Naive thymus-derived CD4-positive, alpha-beta T cell (primary cell): ENCODE data around the gene IFI30. TPM values are rescaled to one million over a fixed set of nuclear protein-coding genes. Genes with fewer than 3 reads are reported as not detected.

Experiments used
- ATAC-seq: fragments of 150-1000 bp; cut with Tn5 transposase; 2 replicates; pipeline ENCODE4 v1.10.0; 2021; ENCODE audit warnings: mild to moderate bottlenecking, moderate library complexity
- CTCF ChIA-PET: fragments of 350-600 bp; sonication (Branson Sonifier 250); formaldehyde crosslinking; loops from one replicate; lab custom pipeline; 2021; ENCODE audit warnings: antibody characterized with exemption; lab: Charles Lee
- POLR2A ChIA-PET: fragments of 350-600 bp; sonication (Branson Sonifier 250); formaldehyde crosslinking; loops from one replicate; lab custom pipeline; 2021; ENCODE audit warnings: antibody characterized with exemption, inconsistent platforms; lab: Charles Lee
- DNase-seq, 9 donors: peaks; one replicate each; pipeline versions ENCODE4 v3.0.0 to v3.0.0-alpha.2; 2020 to 2022; ENCODE audit warnings: mixed read lengths in 1 of 9
- H3K27ac ChIP-seq: one replicate; pipeline ENCODE4 v1.7.0; 2013; ENCODE audit warnings: mild to moderate bottlenecking, low read depth, low read length, moderate library complexity
- H3K27me3 ChIP-seq, 2 donors: one replicate each; pipeline ENCODE4 v1.7.0; 2013; ENCODE audit warnings: low read length in 2 of 2, mild to moderate bottlenecking in 2 of 2, moderate library complexity in 2 of 2; ENCODE audit not compliant: control insufficient read depth in 2 of 2, insufficient read depth in 2 of 2
- H3K36me3 ChIP-seq, 3 experiments: 1 replicate in 2 of 3; 2 replicates in 1 of 3; pipeline ENCODE4 v1.7.0; 2013; ENCODE audit warnings: low read length in 3 of 3, mild to moderate bottlenecking in 3 of 3, moderate library complexity in 1 of 3; ENCODE audit not compliant: insufficient read depth in 3 of 3, control insufficient read depth in 2 of 3
- H3K4me1 ChIP-seq, 2 donors: one replicate each; pipeline ENCODE4 v1.7.0; 2013; ENCODE audit warnings: low read length in 2 of 2, mild to moderate bottlenecking in 2 of 2, moderate library complexity in 1 of 2; ENCODE audit not compliant: control insufficient read depth in 2 of 2, insufficient read depth in 2 of 2
- H3K4me3 ChIP-seq: 2 replicates; pipeline ENCODE4 v1.7.0; 2013; ENCODE audit warnings: mild to moderate bottlenecking, low read length
- H3K9me3 ChIP-seq, 3 experiments: 1 replicate in 2 of 3; 2 replicates in 1 of 3; pipeline ENCODE4 v1.7.0; 2013; ENCODE audit warnings: low read length in 3 of 3; ENCODE audit not compliant: control insufficient read depth in 2 of 3
- H3K27ac Mint-ChIP-seq, 9 donors: one replicate each; pipeline ENCODE4 v1.8.0; 2020 to 2022; ENCODE audit warnings: mixed read lengths in 9 of 9, mild to moderate bottlenecking in 8 of 9, moderate library complexity in 5 of 9, inconsistent platforms in 2 of 9
- H3K27me3 Mint-ChIP-seq, 5 donors: one replicate each; pipeline ENCODE4 v1.8.0; 2021 to 2022; ENCODE audit warnings: mixed read lengths in 5 of 5, mild to moderate bottlenecking in 1 of 5
- H3K36me3 Mint-ChIP-seq, 5 donors: one replicate each; pipeline ENCODE4 v1.8.0; 2020 to 2022; ENCODE audit warnings: mixed read lengths in 5 of 5, mild to moderate bottlenecking in 3 of 5, inconsistent platforms in 1 of 5
- H3K4me1 Mint-ChIP-seq, 7 donors: one replicate each; pipeline ENCODE4 v1.8.0; 2020 to 2022; ENCODE audit warnings: mixed read lengths in 7 of 7, mild to moderate bottlenecking in 3 of 7, inconsistent platforms in 1 of 7
- H3K4me3 Mint-ChIP-seq, 10 donors: one replicate each; pipeline ENCODE4 v1.8.0; 2020 to 2022; ENCODE audit warnings: mild to moderate bottlenecking in 10 of 10, mixed read lengths in 10 of 10, moderate library complexity in 6 of 10, inconsistent platforms in 2 of 10
- H3K9me3 Mint-ChIP-seq, 11 donors: one replicate each; pipeline ENCODE4 v1.8.0; 2020 to 2022; ENCODE audit warnings: mixed read lengths in 11 of 11, mild to moderate bottlenecking in 4 of 11, inconsistent platforms in 1 of 11, moderate library complexity in 1 of 11
- intact Hi-C, 2 donors: fragments of 100-400 bp; cut with micrococcal nuclease; formaldehyde crosslinking; loops; one replicate each; pipeline ENCODE4 v1.15.1; 2023
- polyA plus RNA-seq, 2 donors: library from polyadenylated mRNA; unstranded; fragments of 300-500 nt; fragmentation: Illumina TruSeq; gene quantifications; one replicate each; pipeline ENCODE4 v1.2.3, GENCODE V29; 2021
- total RNA-seq, 6 experiments: library from RNA in 5 of 6; stranded (reverse) in 5 of 6; gene quantifications; 1 replicate in 5 of 6; 2 replicates in 1 of 6; pipeline ENCODE4 v1.2.3 and lab custom pipeline; 2021 to 2026

The IFI30 gene
- total RNA-seq (100 to 1,000 TPM in 2 of 5 experiments, 10 to 100 TPM in 3; 51.3 to 514 (median 59.5) TPM), polyA plus RNA-seq (1 to 10 TPM; 6.7 to 7.6 TPM), total RNA-seq (lab: John Stamatoyannopoulos, UW) (0.40 reads per million)

DNA sequence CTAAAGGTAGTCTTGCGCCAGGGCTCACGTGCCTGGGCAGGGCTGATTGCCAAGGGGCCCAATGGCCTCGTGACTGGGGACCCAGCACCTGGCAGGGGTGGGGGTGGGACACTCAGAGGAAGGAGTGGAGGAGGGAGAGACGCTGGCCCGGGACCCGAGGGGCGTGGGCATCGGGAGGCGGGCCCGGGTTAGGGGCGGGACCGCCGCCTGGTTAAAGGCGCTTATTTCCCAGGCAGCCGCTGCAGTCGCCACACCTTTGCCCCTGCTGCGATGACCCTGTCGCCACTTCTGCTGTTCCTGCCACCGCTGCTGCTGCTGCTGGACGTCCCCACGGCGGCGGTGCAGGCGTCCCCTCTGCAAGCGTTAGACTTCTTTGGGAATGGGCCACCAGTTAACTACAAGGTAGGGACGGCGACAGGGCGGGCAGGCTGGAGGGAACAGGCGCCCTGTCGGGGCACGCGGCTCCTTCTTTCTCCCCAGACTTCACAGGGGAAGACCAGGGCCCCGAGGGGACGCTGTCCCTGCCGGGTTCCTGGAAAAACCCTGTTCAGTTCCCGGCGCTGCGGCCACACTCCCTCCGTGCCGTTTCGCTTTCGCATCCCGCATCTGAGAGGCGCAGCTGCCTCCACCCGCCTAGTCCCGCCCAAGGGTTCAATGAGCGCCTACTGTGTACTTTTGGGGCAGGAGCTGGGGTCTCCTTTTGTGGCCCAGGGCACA lies at the start of gene IFI30:
Gene IFI30, plus strand, starts transcription at position 242 of the 717 bp plus-strand sequence. Its CDS starts 29 bp downstream, at position 271.
- peak within 1 kb of the TSS; percentile 67 for H3K27ac ChIP-seq
- Mint-ChIP-seq H3K4me3 (peak within 1 kb of the TSS; percentile 84 to 94 (median 90)), H3K9me3 (no peaks in the 10 kb centered on the region), H3K27ac (peak within 1 kb of the TSS; percentile 62 to 89 (median 79)), H3K4me1 (peaks cover 0 to 29% (median 10%) of the 10 kb centered on the region in 7 donors), H3K27me3 (no peaks in the 10 kb centered on the region), H3K36me3 (peaks cover 0 to 21% (median 0%) of the 10 kb centered on the region in 5 donors)
- no peaks in the 10 kb centered on the region for H3K27me3 ChIP-seq
- ChIA-PET POLR2A (interaction anchor here (0.7 to 1.6 kb wide), 4 partner anchors 19 to 149 kb away, joined by 3 to 11 read pairs (median 4); partner anchors contain the start of genes LSM4 and MPV17L2), CTCF (interaction anchor here (0.6 to 0.9 kb wide), 6 partner anchors 12 to 528 kb away, joined by 3 read pairs; no protein-coding TSS in a partner anchor)
- intact Hi-C loops = loop anchor here (1.0 to 2.0 kb wide), 4 partner anchors 12 to 173 kb away; partner anchors contain the start of gene RAB3A (in 1 of the 2)
- peak; percentile 79 for ATAC-seq
- peaks cover 5 to 13% of the 10 kb centered on the region in 2 donors for H3K4me1 ChIP-seq
- peaks cover 0 to 8% (median 0%) of the 10 kb centered on the region in 3 experiments for H3K36me3 ChIP-seq
- DNase-seq = peak in 8 of 9 donors; percentile 41 to 76 (median 52)
- no peaks in the 10 kb centered on the region for H3K9me3 ChIP-seq
- H3K4me3 ChIP-seq = peak within 1 kb of the TSS; percentile 78

DNA sequence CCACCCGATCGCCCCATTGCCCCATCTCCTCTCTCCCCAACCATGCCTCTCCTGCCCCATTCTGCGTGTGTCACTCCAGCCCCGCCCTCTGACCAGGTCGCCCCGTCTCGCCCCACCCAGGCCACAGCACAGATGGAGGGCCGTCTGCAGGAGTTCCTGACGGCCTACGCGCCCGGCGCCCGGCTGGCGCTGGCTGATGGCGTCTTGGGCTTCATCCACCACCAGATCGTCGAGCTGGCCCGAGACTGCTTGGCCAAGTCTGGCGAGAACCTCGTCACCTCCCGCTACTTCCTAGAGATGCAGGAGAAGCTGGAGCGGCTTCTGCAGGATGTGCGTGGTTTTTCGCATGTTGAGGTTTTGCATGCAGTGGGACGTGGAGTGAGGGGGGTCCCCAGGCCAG lies 49.8 kb upstream of the IFI30 start:
- Mint-ChIP-seq H3K27me3 (no peaks in the 10 kb centered on the region), H3K4me3 (no peak overlapping the region), H3K36me3 (peaks cover 4 to 24% (median 7%) of the 10 kb centered on the region in 5 donors), H3K4me1 (peaks cover 14 to 27% (median 16%) of the 10 kb centered on the region in 7 donors), H3K27ac (peak overlapping the region in 4 of 9 donors; percentile 17 to 89 (median 63)), H3K9me3 (no peaks in the 10 kb centered on the region)
- Histone ChIP-seq H3K4me1 (peaks cover 13 to 18% of the 10 kb centered on the region in 2 donors), H3K36me3 (peaks cover 10 to 64% (median 13%) of the 10 kb centered on the region in 3 experiments), H3K27ac (no peak overlapping the region), H3K27me3 (no peaks in the 10 kb centered on the region), H3K9me3 (no peaks in the 10 kb centered on the region), H3K4me3 (no peak overlapping the region)
- DNase-seq = no peak
- CTCF ChIA-PET = interaction anchor here (0.6 kb wide), 1 partner anchor 110 kb away, joined by 4 read pairs; no protein-coding TSS in a partner anchor
- ATAC-seq = no peak
- POLR2A ChIA-PET = interaction anchor here (0.6 to 0.9 kb wide), 2 partner anchors 18 to 28 kb away, joined by 3 to 4 read pairs; no protein-coding TSS in a partner anchor
- intact Hi-C loops = no loop called here

DNA sequence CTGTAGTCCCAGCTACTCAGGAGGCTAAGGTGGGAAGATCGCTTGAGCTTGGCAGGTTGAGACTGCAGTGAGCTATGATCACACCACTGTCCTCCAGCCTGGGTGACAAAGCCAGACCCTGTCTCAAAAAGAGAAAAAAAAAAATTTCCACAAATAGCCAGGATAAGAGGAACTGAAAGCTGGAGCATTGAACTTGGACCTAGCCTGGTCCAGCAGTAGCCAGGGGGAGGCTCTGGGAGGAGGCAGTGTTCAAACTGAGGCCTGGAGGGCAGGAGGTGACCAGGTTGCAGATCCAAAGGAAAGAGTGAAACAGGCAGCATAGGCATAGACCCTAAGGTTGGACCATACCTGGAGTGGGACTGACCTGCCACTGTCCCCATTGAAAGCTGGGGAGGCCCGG lies 47.5 kb upstream of the IFI30 start:
- Mint-ChIP-seq H3K4me3 (no peak overlapping the region), H3K36me3 (peaks cover 5 to 32% (median 9%) of the 10 kb centered on the region in 5 donors)

DNA sequence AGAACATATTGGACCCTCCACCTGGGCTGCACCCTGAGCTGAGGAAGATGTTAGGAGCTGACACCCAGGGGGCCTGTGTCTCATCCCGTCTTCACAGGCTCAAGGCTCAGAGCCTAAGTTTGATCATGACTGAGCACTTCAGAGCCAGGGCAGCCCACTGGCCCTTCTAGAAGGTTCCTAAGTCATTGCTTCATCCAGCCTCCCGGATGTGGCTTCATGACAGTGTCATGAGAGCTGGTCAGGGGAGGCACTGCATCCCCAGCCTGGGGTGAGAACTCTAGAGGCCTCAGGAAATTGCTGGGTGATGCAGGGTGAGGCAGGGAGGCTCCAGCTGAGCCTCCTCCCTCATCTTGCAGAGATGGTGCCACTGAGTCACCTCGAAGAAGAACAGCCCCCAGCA lies 45.6 kb upstream of the IFI30 start:
- intact Hi-C loops = no loop called here
- peak; percentile 87 for ATAC-seq
- ChIA-PET CTCF (no interaction called here), POLR2A (interaction anchor here (1.0 to 3.5 kb wide), 2 partner anchors 9 to 24 kb away, joined by 3 to 19 read pairs; no protein-coding TSS in a partner anchor)
- Histone ChIP-seq H3K27ac (no peak overlapping the region), H3K27me3 (no peaks in the 10 kb centered on the region), H3K36me3 (peaks cover 17 to 86% (median 26%) of the 10 kb centered on the region in 3 experiments), H3K4me1 (peaks cover 0 to 7% of the 10 kb centered on the region in 2 donors), H3K4me3 (no peak overlapping the region), H3K9me3 (no peaks in the 10 kb centered on the region)
- no peak for DNase-seq
- Mint-ChIP-seq H3K9me3 (no peaks in the 10 kb centered on the region), H3K27ac (peak overlapping the region in 2 of 9 donors; percentile 14 to 79), H3K36me3 (peaks cover 5 to 36% (median 14%) of the 10 kb centered on the region in 5 donors), H3K27me3 (no peaks in the 10 kb centered on the region), H3K4me1 (peaks cover 0 to 13% (median 0%) of the 10 kb centered on the region in 7 donors), H3K4me3 (no peak overlapping the region)

More for the DNA sequence above, 47.5 kb upstream of the IFI30 start:
- ATAC-seq (peak; percentile 32), DNase-seq (no peak)
- no peak overlapping the region for H3K4me3 ChIP-seq
- H3K27ac Mint-ChIP-seq = peak overlapping the region in 5 of 9 donors; percentile 13 to 79 (median 43)
- no peaks in the 10 kb centered on the region for H3K9me3 ChIP-seq
- H3K4me1 Mint-ChIP-seq = peaks cover 0 to 13% (median 4%) of the 10 kb centered on the region in 7 donors
- H3K27ac ChIP-seq = no peak overlapping the region
- ChIA-PET CTCF (interaction anchor here (0.6 kb wide), 1 partner anchor 69 kb away, joined by 3 read pairs; no protein-coding TSS in a partner anchor), POLR2A (interaction anchor here (3.5 kb wide), 1 partner anchor 7 kb away, joined by 19 read pairs; no protein-coding TSS in a partner anchor)
- no peaks in the 10 kb centered on the region for H3K9me3 Mint-ChIP-seq
- peaks cover 0 to 7% of the 10 kb centered on the region in 2 donors for H3K4me1 ChIP-seq
- H3K27me3 ChIP-seq = no peaks in the 10 kb centered on the region
- peaks cover 17 to 86% (median 26%) of the 10 kb centered on the region in 3 experiments for H3K36me3 ChIP-seq
- intact Hi-C loops = no loop called here
- H3K27me3 Mint-ChIP-seq = no peaks in the 10 kb centered on the region

DNA sequence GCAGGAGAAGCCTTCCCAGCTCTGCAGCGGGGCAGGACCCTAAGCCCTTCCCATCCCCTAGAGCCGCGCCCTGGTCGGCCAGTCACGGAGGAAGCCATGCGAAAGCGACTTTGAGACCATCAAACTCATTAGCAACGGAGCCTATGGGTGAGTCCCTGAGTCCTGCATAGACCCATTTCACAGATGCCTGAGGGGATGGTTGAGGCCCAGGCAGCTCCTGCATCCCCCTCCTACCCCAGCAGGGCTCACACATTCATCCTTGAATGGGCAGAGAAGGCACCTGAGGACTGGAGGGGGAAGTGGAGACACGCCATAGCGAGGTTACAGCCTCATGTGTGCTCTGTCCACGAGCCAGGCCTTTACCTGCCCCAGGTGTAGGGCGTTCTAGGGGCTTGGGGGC lies 44.8 kb upstream of the IFI30 start:
- no peak overlapping the region for H3K4me3 ChIP-seq
- no peaks in the 10 kb centered on the region for H3K27me3 Mint-ChIP-seq
- no peaks in the 10 kb centered on the region for H3K9me3 ChIP-seq
- intact Hi-C loops = no loop called here
- H3K36me3 Mint-ChIP-seq = peaks cover 5 to 31% (median 13%) of the 10 kb centered on the region in 5 donors
- H3K9me3 Mint-ChIP-seq = no peaks in the 10 kb centered on the region
- no peak for ATAC-seq
- no peak for DNase-seq
- no peak overlapping the region for H3K27ac Mint-ChIP-seq
- no peak overlapping the region for H3K4me3 Mint-ChIP-seq
- ChIA-PET POLR2A (interaction anchor here (1.0 to 3.5 kb wide), 2 partner anchors 10 to 23 kb away, joined by 3 to 19 read pairs; no protein-coding TSS in a partner anchor), CTCF (no interaction called here)
- H3K27ac ChIP-seq = no peak overlapping the region
- H3K27me3 ChIP-seq = no peaks in the 10 kb centered on the region
- peaks cover 0 to 11% (median 0%) of the 10 kb centered on the region in 7 donors for H3K4me1 Mint-ChIP-seq
- H3K4me1 ChIP-seq = peaks cover 0 to 7% of the 10 kb centered on the region in 2 donors
- H3K36me3 ChIP-seq = peaks cover 12 to 86% (median 23%) of the 10 kb centered on the region in 3 experiments

DNA sequence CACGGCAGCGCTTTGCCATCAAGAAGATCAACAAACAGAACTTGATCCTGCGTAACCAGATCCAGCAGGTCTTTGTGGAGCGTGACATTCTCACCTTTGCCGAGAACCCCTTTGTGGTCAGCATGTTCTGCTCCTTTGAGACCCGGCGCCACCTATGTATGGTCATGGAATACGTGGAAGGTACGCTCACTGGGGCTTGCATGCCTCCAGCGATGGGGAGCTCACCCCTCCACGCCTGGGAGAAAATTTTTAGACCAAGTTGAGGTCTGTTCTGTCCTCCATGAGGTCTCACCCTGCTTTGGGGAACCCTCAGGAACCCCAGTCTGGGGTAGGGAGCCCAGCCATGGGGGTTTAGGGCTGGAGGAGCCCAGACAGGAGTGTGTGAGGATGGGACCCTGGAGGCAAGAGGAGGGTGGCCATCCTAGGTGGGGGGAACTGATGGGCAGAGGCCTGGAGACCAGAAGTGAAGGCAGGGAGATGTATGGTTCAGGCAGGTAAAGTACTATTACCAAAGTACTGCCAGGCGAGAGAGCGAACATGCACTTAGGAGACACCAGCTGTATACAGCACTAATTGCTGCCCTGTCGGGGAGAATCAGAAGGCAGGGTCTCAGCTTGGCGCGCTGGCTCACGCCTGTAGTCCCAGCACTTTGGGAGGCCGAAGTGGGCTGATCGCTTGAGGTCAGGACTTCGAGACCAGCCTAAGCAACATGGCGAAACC lies 42.9 kb upstream of the IFI30 start:
- H3K27me3 ChIP-seq = no peaks in the 10 kb centered on the region
- Mint-ChIP-seq H3K9me3 (no peaks in the 10 kb centered on the region), H3K4me1 (peaks cover 0 to 12% (median 0%) of the 10 kb centered on the region in 7 donors), H3K27me3 (no peaks in the 10 kb centered on the region), H3K27ac (no peak overlapping the region), H3K36me3 (peaks cover 5 to 37% (median 14%) of the 10 kb centered on the region in 5 donors), H3K4me3 (no peak overlapping the region)
- ATAC-seq (no peak), DNase-seq (no peak)
- no peaks in the 10 kb centered on the region for H3K9me3 ChIP-seq
- H3K36me3 ChIP-seq = peaks cover 13 to 86% (median 17%) of the 10 kb centered on the region in 3 experiments
- intact Hi-C loops = no loop called here
- no peak overlapping the region for H3K4me3 ChIP-seq
- CTCF ChIA-PET = no interaction called here
- POLR2A ChIA-PET = interaction anchor here (1.0 kb wide), 1 partner anchor 282 kb away, joined by 3 read pairs; no protein-coding TSS in a partner anchor
- no peak overlapping the region for H3K27ac ChIP-seq
- peaks cover 0 to 7% of the 10 kb centered on the region in 2 donors for H3K4me1 ChIP-seq
